Adrenal gland (tissue), 5 donors: Measurements from ENCODE around the gene AOC1.

Experiments used
- POLR2A ChIP-seq, 2 donors: fragments of 450-650 bp; IDR thresholded peaks; one replicate each; pipeline ENCODE4 v1.6.1; 2017; ENCODE audit warnings: antibody characterized with exemption in 2 of 2, mild to moderate bottlenecking in 2 of 2, moderate library complexity in 1 of 2
- TF ChIP-seq, protein P1 (sequence below), 6 experiments: fragments of 450-650 bp in 4 of 6; fragments of 200-600 bp in 2 of 6; sonication (generic) in 1 of 6; IDR thresholded peaks; 1 replicate in 5 of 6; 2 replicates in 1 of 6; pipeline versions ENCODE4 v1.5.1 to v1.8.0; 2016 to 2021; ENCODE audit warnings: antibody characterized with exemption in 6 of 6, mild to moderate bottlenecking in 2 of 6, moderate library complexity in 1 of 6
- donor health status: DM: no; HTN: no; CAD: no.

DNA sequence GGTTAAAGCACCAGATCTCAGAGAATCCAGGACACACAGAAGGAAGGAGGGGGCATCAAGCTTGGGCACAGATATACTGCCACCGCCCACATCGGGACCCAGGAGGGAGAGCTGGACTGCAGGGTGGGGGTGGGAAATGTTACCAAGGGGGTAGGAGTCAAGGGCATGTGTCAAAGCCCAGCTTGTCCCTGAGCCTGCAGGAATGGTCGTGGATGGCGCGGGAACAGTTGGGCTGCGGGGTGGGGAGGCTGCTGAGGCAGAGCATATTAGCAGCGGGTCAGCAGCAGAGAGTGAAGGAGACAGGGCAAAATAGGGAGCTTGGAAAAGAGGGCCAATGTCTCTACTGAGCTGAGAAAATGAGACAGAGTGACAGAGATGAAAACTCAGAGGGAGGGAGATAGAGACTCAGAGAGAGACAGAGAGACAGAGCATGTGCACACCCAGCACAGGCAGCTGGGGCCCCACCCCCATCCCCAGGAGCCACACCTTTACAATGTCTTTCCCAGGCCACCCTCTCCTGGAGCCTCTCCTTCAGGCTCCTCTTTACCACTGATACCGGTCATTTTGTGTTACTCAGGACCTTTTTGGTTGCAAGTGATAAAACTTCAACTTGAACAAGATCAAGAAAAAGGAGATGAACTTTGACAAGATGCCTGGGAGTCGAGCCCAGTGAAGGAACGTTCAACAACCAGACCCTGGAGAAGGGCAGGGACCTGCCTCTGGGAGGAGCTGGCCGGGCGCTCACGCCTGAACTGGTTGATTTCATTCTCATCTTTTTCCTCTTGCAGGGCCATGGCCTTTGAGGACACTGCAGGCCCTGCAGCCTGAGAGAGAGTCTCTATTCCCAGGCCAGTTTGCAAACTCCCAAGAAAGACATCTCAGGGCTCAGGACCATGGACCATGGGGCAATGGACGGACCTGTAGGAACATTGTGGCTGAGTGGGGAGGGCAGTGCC lies 50.0 kb downstream of the AOC1 start:
- TF ChIP-seq, protein P1, sequence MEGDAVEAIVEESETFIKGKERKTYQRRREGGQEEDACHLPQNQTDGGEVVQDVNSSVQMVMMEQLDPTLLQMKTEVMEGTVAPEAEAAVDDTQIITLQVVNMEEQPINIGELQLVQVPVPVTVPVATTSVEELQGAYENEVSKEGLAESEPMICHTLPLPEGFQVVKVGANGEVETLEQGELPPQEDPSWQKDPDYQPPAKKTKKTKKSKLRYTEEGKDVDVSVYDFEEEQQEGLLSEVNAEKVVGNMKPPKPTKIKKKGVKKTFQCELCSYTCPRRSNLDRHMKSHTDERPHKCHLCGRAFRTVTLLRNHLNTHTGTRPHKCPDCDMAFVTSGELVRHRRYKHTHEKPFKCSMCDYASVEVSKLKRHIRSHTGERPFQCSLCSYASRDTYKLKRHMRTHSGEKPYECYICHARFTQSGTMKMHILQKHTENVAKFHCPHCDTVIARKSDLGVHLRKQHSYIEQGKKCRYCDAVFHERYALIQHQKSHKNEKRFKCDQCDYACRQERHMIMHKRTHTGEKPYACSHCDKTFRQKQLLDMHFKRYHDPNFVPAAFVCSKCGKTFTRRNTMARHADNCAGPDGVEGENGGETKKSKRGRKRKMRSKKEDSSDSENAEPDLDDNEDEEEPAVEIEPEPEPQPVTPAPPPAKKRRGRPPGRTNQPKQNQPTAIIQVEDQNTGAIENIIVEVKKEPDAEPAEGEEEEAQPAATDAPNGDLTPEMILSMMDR (IDR thresholded peaks at IDR 0.05), result no peak
- no peak for TF ChIP-seq POLR2A (IDR thresholded peaks at IDR 0.05)
